ENCODE data around the gene BAG5. TPM values are rescaled to one million over a fixed set of nuclear protein-coding genes. Genes with fewer than 3 reads are reported as not detected.

The BAG5 gene
- total and polyA plus RNA-seq, 8 donors, result 4.3 to 207 (median 11.6) TPM

DNA sequence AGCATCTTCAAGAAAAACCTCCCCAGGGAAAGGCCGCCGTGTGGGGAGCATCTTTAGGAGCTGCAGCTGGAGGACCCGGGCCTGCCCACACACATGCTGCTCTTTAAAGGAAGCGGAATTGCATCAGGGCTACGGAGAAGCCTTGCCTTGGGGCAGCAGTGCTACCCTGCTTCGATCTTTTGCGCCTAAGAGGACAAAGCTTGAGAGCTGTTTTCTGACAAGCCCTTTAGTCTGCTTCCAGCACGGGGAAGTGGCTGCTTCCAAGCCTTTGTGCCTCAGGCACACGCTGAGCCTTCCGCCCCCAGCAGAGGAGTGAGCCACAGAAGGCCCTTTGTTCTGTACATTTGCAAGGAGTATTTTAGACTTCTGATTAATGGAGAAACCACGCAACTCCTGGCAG, 31.8 kb upstream of the BAG5 start:
- peaks cover 12 to 29% (median 19%) of the 10 kb centered on the region in 4 donors for H3K4me1 ChIP-seq
- H3K27me3 ChIP-seq, result no peaks in the 10 kb centered on the region
- H3K36me3 ChIP-seq, result peaks cover 12 to 23% (median 20%) of the 10 kb centered on the region in 4 donors
- H3K27ac ChIP-seq, result peak overlapping the region in 4 of 5 donors; percentile 20 to 72 (median 46)
- no peak overlapping the region for H3K4me3 ChIP-seq
- WGBS, 5 donors, result 35 to 55% (median 47%) methylated on average over 10 to 11 of the region's 11 CpGs
- H3K9me3 ChIP-seq, result no peaks in the 10 kb centered on the region
- intact Hi-C loops (cut with DNase I; ENCODE audit: low total_unique reads), result no loop called here
- no peak for TF ChIP-seq EP300 (IDR thresholded peaks at IDR 0.05)
- peak in 1 of 3 donors; percentile 16 for TF ChIP-seq POLR2AphosphoS5 (IDR thresholded peaks at IDR 0.05)
- DNase-seq, result peak in 1 of 2 donors; percentile 72

- H3K27me3 ChIP-seq, result no peaks in the 10 kb centered on the region
- peaks cover 16 to 30% (median 27%) of the 10 kb centered on the region in 4 donors for H3K36me3 ChIP-seq
- H3K9me3 ChIP-seq, result no peaks in the 10 kb centered on the region
- intact Hi-C loops (cut with DNase I; ENCODE audit: low total_unique reads), result no loop called here
- 44 to 62% (median 49%) methylated on average over 6 of the region's 6 CpGs for WGBS, 5 donors
- no peak overlapping the region for H3K4me3 ChIP-seq
- H3K4me1 ChIP-seq, result peaks cover 12 to 29% (median 19%) of the 10 kb centered on the region in 4 donors
- H3K27ac ChIP-seq, result peak overlapping the region in 4 of 5 donors; percentile 20 to 72 (median 46)
- TF ChIP-seq POLR2A (IDR thresholded peaks at IDR 0.05) (no peak), POLR2AphosphoS5 (IDR thresholded peaks at IDR 0.05) (no peak), CTCF (IDR thresholded peaks at IDR 0.05) (no peak), EP300 (IDR thresholded peaks at IDR 0.05) (no peak)
- DNase-seq, result no peak
These were observed 31.1 kb upstream of the BAG5 start for GRCh38 chr14:103593577-103593976.

- intact Hi-C loops (cut with DNase I; ENCODE audit: low total_unique reads), result no loop called here
- 81 to 88% (median 84%) methylated on average over 11 of the region's 11 CpGs for WGBS, 5 donors
These were observed 22.0 kb upstream of the BAG5 start for GRCh38 chr14:103584326-103584915.

DNA sequence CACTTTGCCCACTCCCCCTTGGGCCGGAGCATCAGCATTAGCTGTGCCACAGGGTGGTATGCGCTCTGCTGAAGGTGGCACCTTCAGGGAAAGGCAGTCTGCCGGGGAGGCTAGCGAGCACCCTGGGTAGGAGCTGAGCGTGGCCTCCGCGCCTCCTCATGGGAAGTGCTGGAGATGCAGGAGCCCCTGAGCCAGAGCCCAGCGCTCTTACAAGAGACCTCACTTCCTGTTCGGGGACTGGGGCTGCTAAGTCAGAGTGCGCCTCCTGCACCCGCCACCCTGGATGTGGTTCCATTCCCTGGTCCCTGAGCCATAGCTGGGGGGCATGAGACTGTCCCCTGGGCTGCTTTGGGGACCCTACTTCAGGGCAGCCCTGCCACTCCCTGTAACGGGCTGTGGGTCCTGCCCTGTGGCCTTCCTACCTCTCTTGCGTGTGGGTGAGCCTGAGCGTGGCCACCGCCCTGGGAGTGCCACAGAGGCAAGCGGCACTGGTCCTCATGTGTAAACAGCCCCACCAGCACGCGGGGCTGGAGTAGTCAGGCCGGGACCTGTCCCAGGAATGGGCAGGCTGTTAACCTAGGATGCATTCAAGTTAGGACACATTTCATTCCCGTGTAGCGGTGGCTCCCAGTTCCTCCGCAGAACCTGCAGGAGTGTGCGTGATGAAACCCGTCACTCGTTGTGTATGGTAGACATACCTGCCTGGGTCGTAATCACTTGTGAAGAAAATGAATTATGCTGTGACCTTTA, 19.7 kb upstream of the BAG5 start:
- 80 to 95% (median 82%) methylated on average over 9 to 26 of the region's 26 CpGs for WGBS, 5 donors
- Histone ChIP-seq H3K4me1 (peaks cover 3 to 8% (median 5%) of the 10 kb centered on the region in 4 donors), H3K4me3 (no peak overlapping the region), H3K9me3 (no peaks in the 10 kb centered on the region), H3K27me3 (no peaks in the 10 kb centered on the region), H3K36me3 (peaks cover 11 to 48% (median 45%) of the 10 kb centered on the region in 4 donors), H3K27ac (no peak overlapping the region)
- no peak for TF ChIP-seq POLR2A (IDR thresholded peaks at IDR 0.05)
- TF ChIP-seq POLR2AphosphoS5 (IDR thresholded peaks at IDR 0.05), result no peak
- no peak for TF ChIP-seq EP300 (IDR thresholded peaks at IDR 0.05)
- no peak for TF ChIP-seq CTCF (IDR thresholded peaks at IDR 0.05)
- no peak for DNase-seq
- intact Hi-C loops (cut with DNase I; ENCODE audit: low total_unique reads), result no loop called here

More at GRCh38 chr14:103584326-103584915, 22.0 kb upstream of the BAG5 start:
- Histone ChIP-seq H3K27me3 (no peaks in the 10 kb centered on the region), H3K9me3 (no peaks in the 10 kb centered on the region), H3K4me1 (no peaks in the 10 kb centered on the region), H3K4me3 (no peak overlapping the region), H3K27ac (no peak overlapping the region), H3K36me3 (peaks cover 7 to 51% (median 44%) of the 10 kb centered on the region in 4 donors)
- DNase-seq, result no peak
- TF ChIP-seq POLR2AphosphoS5 (IDR thresholded peaks at IDR 0.05) (no peak), POLR2A (IDR thresholded peaks at IDR 0.05) (no peak), CTCF (IDR thresholded peaks at IDR 0.05) (no peak), EP300 (IDR thresholded peaks at IDR 0.05) (no peak)

All from stomach (tissue), 9 donors.